ENCODE measurements around the gene NFKB2.

- TF ChIP-seq CTCF (IDR thresholded peaks at IDR 0.05) (peak in 3 of 5 experiments; percentile 5 to 38 (median 7)), EP300 (IDR thresholded peaks at IDR 0.05) (peak; percentile 59 to 83), POLR2A (IDR thresholded peaks at IDR 0.05) (peak in 1 of 2 donors; percentile 41)
These were observed 36.9 kb downstream of the NFKB2 start, which contains the start of gene CUEDC2 for GRCh38 chr10:102432162-102432950.
